NCI-H2081 treated with DMSO at 0.1 percent for 48 hours (cell line): Measurements from ENCODE around the gene VMP1.

Source experiments
- DNase-seq: peaks from one replicate; lab custom pipeline; 2025; lab: John Stamatoyannopoulos, UW

The VMP1 gene

GRCh38 chr17:59711936-59712335, 4.5 kb downstream of the VMP1 start:
- no peak for DNase-seq

- no peak for DNase-seq
Measured at GRCh38 chr17:59712862-59713261, 5.4 kb downstream of the VMP1 start.

- no peak for DNase-seq
Measured at GRCh38 chr17:59714255-59714654, 6.8 kb downstream of the VMP1 start.

- no peak for DNase-seq
Measured at GRCh38 chr17:59716427-59716826, 9.0 kb downstream of the VMP1 start.

- DNase-seq, result no peak
Measured at GRCh38 chr17:59719526-59719925, 12.1 kb downstream of the VMP1 start.

- no peak for DNase-seq
Measured at GRCh38 chr17:59722623-59723022, 15.2 kb downstream of the VMP1 start.

GRCh38 chr17:59723041-59723440, 15.6 kb downstream of the VMP1 start:
- DNase-seq, result no peak

- no peak for DNase-seq
Measured at GRCh38 chr17:59723607-59724006, 16.2 kb downstream of the VMP1 start.

- DNase-seq, result no peak
Measured at GRCh38 chr17:59725691-59726090, 18.2 kb downstream of the VMP1 start.

- no peak for DNase-seq
Measured at GRCh38 chr17:59727817-59728533, 20.5 kb downstream of the VMP1 start.

- no peak for DNase-seq
Measured at GRCh38 chr17:59730268-59730834, 22.9 kb downstream of the VMP1 start.

- no peak for DNase-seq
Measured at GRCh38 chr17:59733697-59734096, 26.2 kb downstream of the VMP1 start.

GRCh38 chr17:59734226-59734625, 26.8 kb downstream of the VMP1 start:
- DNase-seq, result no peak

- no peak for DNase-seq
Measured at GRCh38 chr17:59737324-59737723, 29.9 kb downstream of the VMP1 start.

GRCh38 chr17:59743842-59744241, 36.4 kb downstream of the VMP1 start:
- no peak for DNase-seq

- no peak for DNase-seq
Measured at GRCh38 chr17:59745040-59745439, 37.6 kb downstream of the VMP1 start.

GRCh38 chr17:59746849-59747445, 39.5 kb downstream of the VMP1 start:
- DNase-seq, result no peak

- no peak for DNase-seq
Measured at GRCh38 chr17:59748591-59748990, 41.1 kb downstream of the VMP1 start.

GRCh38 chr17:59751955-59752413, 44.5 kb downstream of the VMP1 start:
- DNase-seq, result no peak

GRCh38 chr17:59752446-59752845, 45.0 kb downstream of the VMP1 start:
- no peak for DNase-seq

GRCh38 chr17:59752922-59753321, 45.5 kb downstream of the VMP1 start:
- DNase-seq, result no peak

GRCh38 chr17:59753522-59754467, 46.3 kb downstream of the VMP1 start:
- peak; percentile 78 for DNase-seq
